Stomach (tissue), 9 donors: ENCODE data around the gene KCNJ4. TPM values are rescaled to one million over a fixed set of nuclear protein-coding genes. Genes with fewer than 3 reads are reported as not detected.
A peak's percentile ranks its signal among the peaks of the same experiment; 100 is the strongest.

Experiments
- DNase-seq, 2 donors: peaks; one replicate each; pipeline versions ENCODE4 v3.0.0 to v3.0.0-alpha.2; 2013 to 2019
- H3K27ac ChIP-seq, 5 donors: fragments of 200-600 bp in 4 of 5; sonication (generic) in 4 of 5; one replicate each; pipeline ENCODE4 v1.5.1; 2013 to 2019; ENCODE audit warnings: mild to moderate bottlenecking in 1 of 5, moderate library complexity in 1 of 5
- H3K27me3 ChIP-seq, 3 donors: fragments of 200-600 bp; sonication (generic); one replicate each; pipeline ENCODE4 v1.5.1; 2017 to 2019; ENCODE audit warnings: mixed run types in 1 of 3
- H3K36me3 ChIP-seq, 4 donors: fragments of 200-600 bp; sonication (generic); 1 replicate in 3 of 4; 2 replicates in 1 of 4; pipeline ENCODE4 v1.5.1; 2016 to 2019
- H3K4me1 ChIP-seq, 4 donors: fragments of 200-600 bp; sonication (generic); one replicate each; pipeline ENCODE4 v1.5.1; 2016 to 2019
- H3K4me3 ChIP-seq, 4 donors: fragments of 200-600 bp; sonication (generic) in 3 of 4; one replicate each; pipeline ENCODE4 v1.5.1; 2016 to 2019; ENCODE audit warnings: mild to moderate bottlenecking in 1 of 4
- H3K9me3 ChIP-seq, 4 donors: fragments of 200-600 bp; sonication (generic); one replicate each; pipeline ENCODE4 v1.5.1; 2016 to 2019
- EP300 ChIP-seq: sonication (generic); formaldehyde crosslinking; IDR thresholded peaks from one replicate; pipeline ENCODE4 v1.6.1; 2017; ENCODE audit warnings: antibody characterized with exemption
- POLR2A ChIP-seq, 4 donors: fragments of 450-650 bp; IDR thresholded peaks; one replicate each; pipeline ENCODE4 v1.6.1; 2016; ENCODE audit warnings: antibody characterized with exemption in 4 of 4, control low read depth in 2 of 4, mild to moderate bottlenecking in 1 of 4, moderate library complexity in 1 of 4
- POLR2AphosphoS5 ChIP-seq, 3 donors: sonication (generic); formaldehyde crosslinking; IDR thresholded peaks; one replicate each; pipeline ENCODE4 v1.6.1; 2016; ENCODE audit warnings: antibody characterized with exemption in 3 of 3
- WGBS, 5 donors: extraction: QIAGEN DNeasy Blood & Tissue Kit in 3 of 5; methylation state at CpG; one replicate each; pipeline versions ENCODE4 v1.1.5 to v1.1.7; 2013 to 2018; 5-methylcytosine and 5-hydroxymethylcytosine counted together
- intact Hi-C: fragments of 100-400 bp; cut with DNase I; formaldehyde crosslinking; loops from one replicate; pipeline ENCODE4 v1.15.1; 2023; ENCODE audit warnings: low total_unique reads
- polyA plus RNA-seq, 3 donors: library from polyadenylated mRNA; stranded (reverse); fragments of 200-250 nt; gene quantifications; one replicate each; pipeline ENCODE4 v1.2.3, GENCODE V29; 2013
- total RNA-seq, 5 donors: library from RNA; depleted of rRNA; stranded (reverse); fragments of >200 nt; gene quantifications; one replicate each; pipeline versions ENCODE4 v1.1.0 to v1.2.3, GENCODE V29; 2014 to 2016
- TF ChIP-seq, protein P1 (sequence below), 7 experiments: fragments of 450-650 bp in 4 of 7; fragments of 200-600 bp in 3 of 7; sonication (generic) in 3 of 7; IDR thresholded peaks; one replicate each; pipeline ENCODE4 v1.5.1; 2016 to 2019; ENCODE audit warnings: antibody characterized with exemption in 7 of 7, control low read depth in 2 of 7, mild to moderate bottlenecking in 1 of 7
- donor health status: healthy with polysubstance abuse.
- donor health status: Bipolar disorder and iron deficiency.
- donor health status: healthy.

The KCNJ4 gene
- total and polyA plus RNA-seq, 8 donors, result not detected

DNA sequence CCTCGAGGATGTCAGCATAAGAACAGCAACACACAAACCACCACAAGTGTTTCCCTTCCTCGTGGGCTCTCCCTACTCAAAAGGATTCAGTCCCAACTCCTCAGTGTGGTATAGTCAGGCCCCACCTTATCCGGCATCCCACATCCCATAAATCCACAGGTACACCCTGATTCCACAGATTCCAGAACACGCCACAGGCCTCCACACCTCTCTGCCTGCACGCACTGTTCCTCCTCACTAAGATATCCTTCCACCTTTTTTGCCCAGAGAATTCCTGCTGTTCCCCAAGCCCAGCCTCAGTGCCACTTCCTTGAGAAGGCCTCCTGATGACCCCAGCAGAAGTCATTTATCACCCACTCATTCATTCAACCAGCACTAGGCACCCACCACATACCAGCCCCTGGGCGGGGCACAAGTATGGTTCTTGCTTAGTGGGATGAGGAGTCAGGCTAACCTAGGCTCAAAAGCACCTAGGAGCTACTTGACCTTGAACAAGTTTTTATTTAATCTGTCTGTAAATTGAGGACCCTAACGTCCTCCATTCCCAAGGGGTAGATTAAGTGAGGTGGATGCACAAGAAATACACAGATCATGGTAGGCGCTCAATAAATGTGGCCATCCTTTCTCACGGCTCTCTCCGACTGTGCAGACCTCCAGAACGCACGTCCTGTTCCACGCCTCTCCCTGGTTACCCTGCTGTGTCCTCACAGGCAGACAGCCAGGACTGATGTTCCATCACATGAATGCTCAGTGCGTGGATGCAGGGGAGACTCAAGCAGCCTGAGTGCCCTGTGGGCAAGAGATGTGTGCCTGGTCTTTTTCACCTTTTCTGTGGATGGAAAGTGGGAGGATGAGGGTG, 2.1 kb upstream of the KCNJ4 start:
- Histone ChIP-seq H3K4me3 (no peak overlapping the region), H3K9me3 (no peaks in the 10 kb centered on the region), H3K4me1 (peaks cover 18 to 36% (median 31%) of the 10 kb centered on the region in 4 donors), H3K27me3 (peaks cover 15 to 99% (median 88%) of the 10 kb centered on the region in 3 donors), H3K36me3 (no peaks in the 10 kb centered on the region), H3K27ac (no peak overlapping the region)
- DNase-seq, result no peak
- WGBS, 5 donors, result 77 to 89% (median 80%) methylated on average over 14 of the region's 14 CpGs
- intact Hi-C loops, result no loop called here
- TF ChIP-seq EP300 (no peak), POLR2AphosphoS5 (IDR thresholded peaks at IDR 0.05) (no peak), POLR2A (IDR thresholded peaks at IDR 0.05) (no peak)
- TF ChIP-seq, protein P1, sequence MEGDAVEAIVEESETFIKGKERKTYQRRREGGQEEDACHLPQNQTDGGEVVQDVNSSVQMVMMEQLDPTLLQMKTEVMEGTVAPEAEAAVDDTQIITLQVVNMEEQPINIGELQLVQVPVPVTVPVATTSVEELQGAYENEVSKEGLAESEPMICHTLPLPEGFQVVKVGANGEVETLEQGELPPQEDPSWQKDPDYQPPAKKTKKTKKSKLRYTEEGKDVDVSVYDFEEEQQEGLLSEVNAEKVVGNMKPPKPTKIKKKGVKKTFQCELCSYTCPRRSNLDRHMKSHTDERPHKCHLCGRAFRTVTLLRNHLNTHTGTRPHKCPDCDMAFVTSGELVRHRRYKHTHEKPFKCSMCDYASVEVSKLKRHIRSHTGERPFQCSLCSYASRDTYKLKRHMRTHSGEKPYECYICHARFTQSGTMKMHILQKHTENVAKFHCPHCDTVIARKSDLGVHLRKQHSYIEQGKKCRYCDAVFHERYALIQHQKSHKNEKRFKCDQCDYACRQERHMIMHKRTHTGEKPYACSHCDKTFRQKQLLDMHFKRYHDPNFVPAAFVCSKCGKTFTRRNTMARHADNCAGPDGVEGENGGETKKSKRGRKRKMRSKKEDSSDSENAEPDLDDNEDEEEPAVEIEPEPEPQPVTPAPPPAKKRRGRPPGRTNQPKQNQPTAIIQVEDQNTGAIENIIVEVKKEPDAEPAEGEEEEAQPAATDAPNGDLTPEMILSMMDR (IDR thresholded peaks at IDR 0.05), result no peak

DNA sequence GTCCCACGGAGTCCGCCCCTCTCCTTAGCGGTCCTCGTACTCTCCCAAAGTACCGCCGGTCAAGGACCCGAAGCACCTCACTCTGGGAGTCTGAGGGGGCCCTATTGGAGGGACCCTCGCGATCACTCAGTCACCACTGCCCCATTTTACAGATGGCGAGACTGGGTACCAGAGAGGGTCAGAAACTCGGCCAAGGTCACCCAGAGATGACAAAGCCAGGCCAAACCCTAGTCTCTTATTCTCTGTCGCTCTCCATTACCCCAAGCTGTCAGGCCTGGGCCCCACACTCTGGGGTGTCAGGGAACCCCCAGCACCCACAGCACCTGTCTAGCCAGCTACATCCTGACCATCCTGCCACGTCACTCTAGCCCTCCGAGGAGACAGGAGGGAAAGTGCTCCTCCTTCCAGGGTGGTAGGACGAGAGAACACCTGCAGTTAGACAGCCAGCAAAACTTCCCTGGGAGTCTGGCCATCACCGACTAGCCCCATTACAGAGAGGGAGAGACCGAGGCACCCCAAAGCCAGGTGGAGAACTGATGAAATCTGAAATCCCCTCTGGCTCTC, 1.4 kb upstream of the KCNJ4 start:
- WGBS, 5 donors, result 43 to 70% (median 47%) methylated on average over 12 to 17 of the region's 17 CpGs
- DNase-seq, result no peak
- TF ChIP-seq EP300, result no peak
- TF ChIP-seq, protein P1 (IDR thresholded peaks at IDR 0.05), result no peak
- Histone ChIP-seq H3K36me3 (no peaks in the 10 kb centered on the region), H3K9me3 (no peaks in the 10 kb centered on the region), H3K4me3 (peak overlapping the region in 2 of 4 donors; percentile 50 to 58), H3K27me3 (peaks cover 15 to 99% (median 84%) of the 10 kb centered on the region in 3 donors), H3K4me1 (peaks cover 14 to 29% (median 24%) of the 10 kb centered on the region in 4 donors), H3K27ac (no peak overlapping the region)
- intact Hi-C loops, result no loop called here

DNA sequence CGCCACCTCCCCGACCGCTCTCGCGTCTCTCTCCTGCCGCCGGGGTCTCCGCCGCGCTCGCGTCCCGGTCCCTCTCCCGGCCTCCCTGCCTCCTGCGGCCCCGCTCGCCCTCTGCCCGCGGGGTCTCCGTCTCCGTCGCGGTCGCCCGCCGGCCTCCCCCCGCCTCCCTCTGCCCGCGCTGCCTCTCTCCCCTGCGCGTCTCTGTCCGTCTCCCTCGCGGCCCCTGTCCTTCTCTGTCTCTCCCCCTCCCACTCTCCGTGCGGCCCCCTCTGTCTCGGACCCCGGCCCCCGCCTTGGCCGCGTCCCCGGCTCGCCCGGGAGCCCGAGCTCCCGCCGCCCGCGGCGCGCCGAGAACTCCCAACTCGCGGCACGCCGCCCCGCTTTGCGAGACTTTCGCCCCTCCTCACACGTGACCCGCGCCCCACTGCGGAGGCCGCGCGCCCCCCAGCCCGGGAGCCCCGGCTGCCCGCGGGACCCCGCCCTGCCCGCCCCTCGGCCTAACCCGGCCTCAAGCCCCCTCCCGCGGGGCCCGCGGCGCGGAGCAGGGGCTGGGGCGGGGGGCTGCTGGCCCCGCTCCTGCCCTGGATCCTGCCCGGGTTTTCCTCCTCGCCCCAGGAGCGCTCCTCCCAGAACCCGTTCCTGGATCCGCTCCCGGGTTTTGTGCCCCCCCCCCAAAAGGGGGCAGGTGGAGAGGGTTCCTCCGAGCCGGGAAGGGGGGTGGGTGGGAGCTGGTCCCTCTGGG, 702 bp upstream of the KCNJ4 start:
- Histone ChIP-seq H3K27me3 (peaks cover 15 to 99% (median 80%) of the 10 kb centered on the region in 3 donors), H3K9me3 (no peaks in the 10 kb centered on the region), H3K4me3 (peak overlapping the region; percentile 45 to 58 (median 49)), H3K36me3 (no peaks in the 10 kb centered on the region), H3K4me1 (peaks cover 14 to 24% (median 20%) of the 10 kb centered on the region in 4 donors), H3K27ac (no peak overlapping the region)
- intact Hi-C loops, result no loop called here
- 0 to 1% (median 1%) methylated on average over 24 to 89 of the region's 90 CpGs for WGBS, 5 donors
- peak in 1 of 2 donors; percentile 76 for DNase-seq
- TF ChIP-seq POLR2A (IDR thresholded peaks at IDR 0.05), result no peak
- TF ChIP-seq, protein P1 (IDR thresholded peaks at IDR 0.05), result no peak
- no peak for TF ChIP-seq POLR2AphosphoS5 (IDR thresholded peaks at IDR 0.05)
- no peak for TF ChIP-seq EP300

DNA sequence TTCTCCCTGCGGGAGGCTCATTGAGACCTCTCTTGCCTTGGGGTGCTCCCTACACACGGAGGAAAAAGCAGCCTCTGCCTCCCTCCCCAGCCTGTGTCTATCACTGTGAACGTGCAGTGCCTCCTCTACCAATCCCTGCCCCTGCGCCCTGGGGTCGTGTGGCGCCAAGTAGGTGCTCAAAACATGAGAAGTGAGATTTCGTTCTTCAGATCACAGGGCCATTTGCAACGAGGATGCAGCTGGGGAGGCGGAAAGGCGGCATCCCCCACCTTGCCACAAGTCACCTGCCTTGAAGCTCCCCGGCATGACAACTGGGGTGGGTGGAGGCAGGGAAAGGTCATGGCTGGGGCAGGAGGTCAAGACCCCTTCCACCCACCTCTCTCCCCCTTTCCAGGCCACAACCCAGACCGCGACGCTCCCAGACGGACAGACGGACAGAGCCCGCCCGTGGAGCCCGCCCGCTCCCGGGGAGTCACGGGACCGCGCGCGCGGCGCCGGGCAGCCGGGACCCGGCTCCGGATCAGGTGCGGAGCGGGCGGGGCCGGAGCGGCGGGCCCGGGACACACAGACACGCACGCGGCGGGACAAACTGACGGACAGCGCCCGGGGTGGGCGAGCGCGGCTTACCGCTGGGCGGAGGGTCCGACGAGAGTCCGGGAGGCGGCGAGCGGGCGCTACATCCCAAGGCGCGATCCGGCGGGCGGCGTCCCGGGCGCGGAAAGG, 485 bp downstream of the KCNJ4 start:
- intact Hi-C loops, result no loop called here
- peaks cover 15 to 99% (median 70%) of the 10 kb centered on the region in 3 donors for H3K27me3 ChIP-seq
- H3K4me1 ChIP-seq, result peaks cover 14 to 24% (median 20%) of the 10 kb centered on the region in 4 donors
- DNase-seq, result peak in 1 of 2 donors; percentile 57
- no peaks in the 10 kb centered on the region for H3K9me3 ChIP-seq
- no peak for TF ChIP-seq POLR2AphosphoS5 (IDR thresholded peaks at IDR 0.05)
- no peak for TF ChIP-seq POLR2A (IDR thresholded peaks at IDR 0.05)
- TF ChIP-seq, protein P1 (IDR thresholded peaks at IDR 0.05), result no peak
- TF ChIP-seq EP300, result no peak
- no peak overlapping the region for H3K27ac ChIP-seq
- peak overlapping the region; percentile 45 to 58 (median 49) for H3K4me3 ChIP-seq
- no peaks in the 10 kb centered on the region for H3K36me3 ChIP-seq
- WGBS, 5 donors, result 7 to 39% (median 9%) methylated on average over 11 to 67 of the region's 67 CpGs
